MM.1S (cell line): ENCODE measurements around the gene CAPN12.

ENCODE experiments used
- DNase-seq: peaks from one replicate; pipeline ENCODE4 v3.0.0-alpha.2; 2015
- H2AFZ ChIP-seq: fragments of 300-600 bp; sonication (generic); 2 replicates; pipeline ENCODE4 v1.6.0; 2016; ENCODE audit warnings: antibody characterized with exemption, low read length
- H3F3A ChIP-seq: fragments of 300-600 bp; sonication (generic); 2 replicates; pipeline ENCODE4 v1.6.1; 2016; ENCODE audit warnings: mild to moderate bottlenecking, antibody characterized with exemption, low read length, moderate library complexity, mixed read lengths; ENCODE audit not compliant: insufficient read depth
- H3K27ac ChIP-seq: fragments of 300-600 bp; sonication (generic); 2 replicates; pipeline ENCODE4 v1.5.1; 2016; ENCODE audit warnings: mild to moderate bottlenecking, low read length
- H3K27me3 ChIP-seq: fragments of 300-600 bp; sonication (generic); replicated peaks from 2 replicates; pipeline ENCODE4 v1.6.0; 2016; ENCODE audit warnings: low read length; ENCODE audit not compliant: insufficient read depth
- H3K36me3 ChIP-seq: fragments of 300-600 bp; sonication (generic); replicated peaks from 2 replicates; pipeline ENCODE4 v1.6.1; 2016; ENCODE audit warnings: mild to moderate bottlenecking, low read length, mixed read lengths; ENCODE audit not compliant: insufficient read depth
- H3K4me1 ChIP-seq: fragments of 300-600 bp; sonication (generic); 2 replicates; pipeline ENCODE4 v1.6.1; 2016; ENCODE audit warnings: low read length, mixed read lengths
- H3K4me2 ChIP-seq: fragments of 300-600 bp; sonication (generic); 2 replicates; pipeline ENCODE4 v1.6.0; 2016; ENCODE audit warnings: low read depth, low read length
- H3K4me3 ChIP-seq: fragments of 300-600 bp; sonication (generic); 2 replicates; pipeline ENCODE4 v1.5.1; 2016; ENCODE audit warnings: low read length, mixed read lengths
- H3K79me2 ChIP-seq: fragments of 300-600 bp; sonication (generic); 2 replicates; pipeline ENCODE4 v1.6.1; 2016; ENCODE audit warnings: mixed run types, low read length, mixed read lengths
- H3K9ac ChIP-seq: fragments of 300-600 bp; sonication (generic); 2 replicates; pipeline ENCODE4 v1.6.1; 2016; ENCODE audit warnings: low read length, mixed read lengths
- H3K9me2 ChIP-seq: fragments of 300-600 bp; sonication (generic); replicated peaks from 2 replicates; pipeline ENCODE4 v1.6.1; 2016; ENCODE audit warnings: mild to moderate bottlenecking, low read length, mixed read lengths; ENCODE audit not compliant: insufficient read depth
- H3K9me3 ChIP-seq: fragments of 300-600 bp; sonication (generic); replicated peaks from 2 replicates; pipeline ENCODE4 v1.6.1; 2016; ENCODE audit warnings: mild to moderate bottlenecking, low read length, mixed read lengths; ENCODE audit not compliant: insufficient read depth
- H4K20me1 ChIP-seq: fragments of 300-600 bp; sonication (generic); 2 replicates; pipeline ENCODE4 v1.6.1; 2016; ENCODE audit warnings: mild to moderate bottlenecking, low read length, moderate library complexity, mixed read lengths; ENCODE audit not compliant: insufficient read depth
- EZH2 ChIP-seq: fragments of 300-600 bp; sonication (generic); optimal IDR thresholded peaks from 2 replicates; pipeline ENCODE3; 2017; ENCODE audit warnings: low read depth, mild to moderate bottlenecking, antibody characterized with exemption, low read length, mixed read lengths
- EZH2phosphoT487 ChIP-seq: fragments of 300-600 bp; sonication (generic); IDR thresholded peaks from 2 replicates; pipeline ENCODE4 v1.6.1; 2018; ENCODE audit warnings: antibody characterized with exemption, low read length
- TF ChIP-seq, protein P1 (sequence below): fragments of 300-600 bp; sonication (generic); IDR thresholded peaks from 2 replicates; pipeline ENCODE4 v1.5.1; 2016; ENCODE audit warnings: antibody characterized with exemption, low read length, mixed read lengths

CAPN12 gene

DNA sequence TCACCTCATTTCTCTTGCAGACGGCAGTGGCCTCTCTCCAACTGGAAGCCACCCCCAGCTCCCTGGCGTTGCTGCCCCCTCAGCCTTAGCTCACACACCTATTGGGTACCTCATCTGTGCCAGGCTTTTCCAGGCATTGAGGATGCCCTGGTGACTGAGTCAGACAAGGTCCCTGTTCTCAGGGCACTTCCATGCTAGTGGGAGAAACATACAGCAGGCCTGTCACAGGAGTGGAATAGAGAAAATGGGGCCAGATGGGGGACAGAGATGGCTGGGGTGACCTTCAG, 33.9 kb downstream of the CAPN12 start:
- H3K9ac ChIP-seq = no peak overlapping the region
- H2AFZ ChIP-seq = no peak overlapping the region
- H3K4me2 ChIP-seq = no peak overlapping the region
- H4K20me1 ChIP-seq = no peaks in the 10 kb centered on the region
- H3K79me2 ChIP-seq = no peaks in the 10 kb centered on the region; the same call in 1 of the 2 replicates
- H3K9me3 ChIP-seq = no peaks in the 10 kb centered on the region
- H3K27me3 ChIP-seq = no peaks in the 10 kb centered on the region
- H3K36me3 ChIP-seq = no peaks in the 10 kb centered on the region
- H3F3A ChIP-seq = no peaks in the 10 kb centered on the region
- H3K4me1 ChIP-seq = no peaks in the 10 kb centered on the region
- no peak for DNase-seq
- H3K4me3 ChIP-seq = no peak overlapping the region
- H3K9me2 ChIP-seq = no peaks in the 10 kb centered on the region
- H3K27ac ChIP-seq = no peak overlapping the region
- TF ChIP-seq EZH2 (no peak), EZH2phosphoT487 (no peak)
- TF ChIP-seq, protein P1, sequence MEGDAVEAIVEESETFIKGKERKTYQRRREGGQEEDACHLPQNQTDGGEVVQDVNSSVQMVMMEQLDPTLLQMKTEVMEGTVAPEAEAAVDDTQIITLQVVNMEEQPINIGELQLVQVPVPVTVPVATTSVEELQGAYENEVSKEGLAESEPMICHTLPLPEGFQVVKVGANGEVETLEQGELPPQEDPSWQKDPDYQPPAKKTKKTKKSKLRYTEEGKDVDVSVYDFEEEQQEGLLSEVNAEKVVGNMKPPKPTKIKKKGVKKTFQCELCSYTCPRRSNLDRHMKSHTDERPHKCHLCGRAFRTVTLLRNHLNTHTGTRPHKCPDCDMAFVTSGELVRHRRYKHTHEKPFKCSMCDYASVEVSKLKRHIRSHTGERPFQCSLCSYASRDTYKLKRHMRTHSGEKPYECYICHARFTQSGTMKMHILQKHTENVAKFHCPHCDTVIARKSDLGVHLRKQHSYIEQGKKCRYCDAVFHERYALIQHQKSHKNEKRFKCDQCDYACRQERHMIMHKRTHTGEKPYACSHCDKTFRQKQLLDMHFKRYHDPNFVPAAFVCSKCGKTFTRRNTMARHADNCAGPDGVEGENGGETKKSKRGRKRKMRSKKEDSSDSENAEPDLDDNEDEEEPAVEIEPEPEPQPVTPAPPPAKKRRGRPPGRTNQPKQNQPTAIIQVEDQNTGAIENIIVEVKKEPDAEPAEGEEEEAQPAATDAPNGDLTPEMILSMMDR = no peak

DNA sequence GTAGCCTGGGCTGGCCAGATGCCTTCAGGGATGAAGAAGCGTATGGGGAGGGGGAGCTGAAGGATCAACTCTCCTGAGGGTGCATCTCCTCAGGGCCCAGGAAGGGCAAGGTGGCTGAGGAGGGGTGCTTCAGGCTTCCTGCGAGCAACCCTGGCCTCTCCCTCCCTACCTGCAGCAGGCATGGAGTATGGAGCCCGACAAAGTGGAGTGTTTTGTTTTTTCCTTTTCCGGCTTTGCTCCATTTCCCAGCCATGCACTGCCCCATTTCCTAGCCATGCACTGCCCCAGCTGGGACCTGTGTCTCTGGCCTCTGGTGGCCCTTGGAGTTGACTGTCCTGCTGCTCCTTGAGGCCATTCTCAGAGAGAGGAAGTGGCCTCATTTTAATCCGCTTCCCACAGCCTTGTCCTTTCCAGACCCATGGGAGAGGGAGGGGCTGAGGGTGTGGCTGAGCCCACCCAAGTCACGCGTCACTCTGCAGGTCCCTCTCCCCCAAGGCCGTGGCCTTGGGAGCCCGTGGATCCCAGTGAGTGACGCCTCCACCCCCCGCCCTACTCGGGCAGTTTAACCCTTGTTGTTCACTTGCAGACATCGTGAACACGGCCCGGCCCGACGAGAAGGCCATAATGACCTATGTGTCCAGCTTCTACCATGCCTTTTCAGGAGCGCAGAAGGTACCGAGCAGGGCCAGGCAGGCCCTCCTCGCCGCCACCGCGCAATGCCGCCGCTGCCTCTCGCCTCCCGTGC, 34.4 kb downstream of the CAPN12 start:
- H3K9ac ChIP-seq = no peak overlapping the region
- H3K27ac ChIP-seq = no peak overlapping the region
- H3K36me3 ChIP-seq = no peaks in the 10 kb centered on the region
- TF ChIP-seq EZH2phosphoT487 (no peak), EZH2 (no peak)
- TF ChIP-seq, protein P1 = no peak
- H3K9me3 ChIP-seq = no peaks in the 10 kb centered on the region
- DNase-seq = no peak
- no peaks in the 10 kb centered on the region for H3K27me3 ChIP-seq
- no peak overlapping the region for H2AFZ ChIP-seq
- H3K4me3 ChIP-seq = no peak overlapping the region
- H3K4me1 ChIP-seq = no peaks in the 10 kb centered on the region
- no peaks in the 10 kb centered on the region for H3F3A ChIP-seq
- H3K9me2 ChIP-seq = no peaks in the 10 kb centered on the region
- no peaks in the 10 kb centered on the region; the same call in 1 of the 2 replicates for H3K79me2 ChIP-seq
- H3K4me2 ChIP-seq = no peak overlapping the region
- no peaks in the 10 kb centered on the region for H4K20me1 ChIP-seq

DNA sequence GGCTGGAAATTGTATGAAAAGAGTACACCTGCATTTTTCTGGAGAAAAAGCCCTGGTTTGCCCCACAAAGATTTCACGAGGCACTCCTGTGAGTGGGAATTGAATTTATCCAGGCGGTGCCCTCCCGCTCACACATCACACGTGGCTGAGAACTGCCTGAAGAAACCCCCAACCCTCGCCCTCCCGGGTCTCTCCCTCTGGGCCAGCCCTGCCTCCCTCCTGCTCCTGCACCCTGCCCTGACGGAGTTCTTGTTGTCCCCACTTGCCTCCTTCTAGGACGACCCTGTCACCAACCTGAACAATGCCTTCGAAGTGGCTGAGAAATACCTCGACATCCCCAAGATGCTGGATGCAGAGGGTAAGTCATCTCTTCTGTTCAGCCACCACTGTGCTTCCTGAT, 35.2 kb downstream of the CAPN12 start:
- H3F3A ChIP-seq = no peaks in the 10 kb centered on the region
- no peaks in the 10 kb centered on the region for H3K4me1 ChIP-seq
- H4K20me1 ChIP-seq = no peaks in the 10 kb centered on the region
- no peaks in the 10 kb centered on the region for H3K9me2 ChIP-seq
- no peak overlapping the region for H2AFZ ChIP-seq
- TF ChIP-seq EZH2 (no peak), EZH2phosphoT487 (no peak)
- TF ChIP-seq, protein P1 = no peak
- no peak overlapping the region for H3K4me2 ChIP-seq
- no peak for DNase-seq
- no peaks in the 10 kb centered on the region for H3K9me3 ChIP-seq
- no peaks in the 10 kb centered on the region for H3K27me3 ChIP-seq
- no peak overlapping the region for H3K4me3 ChIP-seq
- H3K9ac ChIP-seq = no peak overlapping the region
- no peaks in the 10 kb centered on the region for H3K36me3 ChIP-seq
- no peaks in the 10 kb centered on the region; the same call in 1 of the 2 replicates for H3K79me2 ChIP-seq
- H3K27ac ChIP-seq = no peak overlapping the region
